Measurements from ENCODE around the gene RALGPS2. TPM values are rescaled to one million over a fixed set of nuclear protein-coding genes. Genes with fewer than 3 reads are reported as not detected.

RALGPS2 gene
- total RNA-seq, 4 donors from 2014 or later = 4.3 to 30.8 (median 16.8) TPM

DNA sequence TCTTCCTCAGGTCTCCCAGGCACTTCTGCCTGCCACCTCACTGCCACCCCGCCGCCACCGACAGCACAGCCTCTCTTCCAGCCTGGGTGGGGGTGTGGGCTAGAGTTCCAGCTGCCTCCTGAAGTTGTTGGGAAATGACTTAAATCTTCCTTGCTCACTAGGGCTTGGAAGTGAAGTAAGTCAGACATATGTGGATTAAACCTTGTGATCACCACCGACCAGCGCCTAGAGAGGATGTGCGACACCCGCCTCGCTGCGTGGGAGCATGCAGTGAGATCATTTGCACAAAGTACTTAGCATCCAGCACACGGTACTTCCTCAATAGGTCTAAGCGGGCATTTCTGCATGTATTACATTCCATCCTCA is 229.3 kb downstream of the RALGPS2 start:
- Histone ChIP-seq H3K4me3 (no peak overlapping the region), H3K9me3 (no peaks in the 10 kb centered on the region), H3K27me3 (no peaks in the 10 kb centered on the region), H3K36me3 (no peaks in the 10 kb centered on the region), H3K4me1 (peaks cover 0 to 34% (median 2%) of the 10 kb centered on the region in 4 donors), H3K27ac (peak overlapping the region in 2 of 4 donors; percentile 64 to 78)
- no peak for DNase-seq (ENCODE audit: low spot score in 2 of 2)
- WGBS, 2 donors = 89% methylated on average over 11 of the region's 11 CpGs
- no peak for TF ChIP-seq EP300 (IDR thresholded peaks at IDR 0.05)
- TF ChIP-seq POLR2A (IDR thresholded peaks at IDR 0.05) = no peak
- TF ChIP-seq, protein P1, sequence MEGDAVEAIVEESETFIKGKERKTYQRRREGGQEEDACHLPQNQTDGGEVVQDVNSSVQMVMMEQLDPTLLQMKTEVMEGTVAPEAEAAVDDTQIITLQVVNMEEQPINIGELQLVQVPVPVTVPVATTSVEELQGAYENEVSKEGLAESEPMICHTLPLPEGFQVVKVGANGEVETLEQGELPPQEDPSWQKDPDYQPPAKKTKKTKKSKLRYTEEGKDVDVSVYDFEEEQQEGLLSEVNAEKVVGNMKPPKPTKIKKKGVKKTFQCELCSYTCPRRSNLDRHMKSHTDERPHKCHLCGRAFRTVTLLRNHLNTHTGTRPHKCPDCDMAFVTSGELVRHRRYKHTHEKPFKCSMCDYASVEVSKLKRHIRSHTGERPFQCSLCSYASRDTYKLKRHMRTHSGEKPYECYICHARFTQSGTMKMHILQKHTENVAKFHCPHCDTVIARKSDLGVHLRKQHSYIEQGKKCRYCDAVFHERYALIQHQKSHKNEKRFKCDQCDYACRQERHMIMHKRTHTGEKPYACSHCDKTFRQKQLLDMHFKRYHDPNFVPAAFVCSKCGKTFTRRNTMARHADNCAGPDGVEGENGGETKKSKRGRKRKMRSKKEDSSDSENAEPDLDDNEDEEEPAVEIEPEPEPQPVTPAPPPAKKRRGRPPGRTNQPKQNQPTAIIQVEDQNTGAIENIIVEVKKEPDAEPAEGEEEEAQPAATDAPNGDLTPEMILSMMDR (IDR thresholded peaks at IDR 0.05) = no peak

GRCh38 chr1:178954937-178955336 is 229.9 kb downstream of the RALGPS2 start:
- no peak for DNase-seq (ENCODE audit: low spot score in 2 of 2)
- TF ChIP-seq, protein P1 (IDR thresholded peaks at IDR 0.05) = no peak
- TF ChIP-seq EP300 (IDR thresholded peaks at IDR 0.05) (no peak), POLR2A (IDR thresholded peaks at IDR 0.05) (no peak)
- Histone ChIP-seq H3K27ac (no peak overlapping the region), H3K36me3 (no peaks in the 10 kb centered on the region), H3K4me3 (no peak overlapping the region), H3K27me3 (no peaks in the 10 kb centered on the region), H3K9me3 (no peaks in the 10 kb centered on the region), H3K4me1 (peaks cover 0 to 34% (median 2%) of the 10 kb centered on the region in 4 donors)
- WGBS, 2 donors = 69 to 71% methylated on average over 6 of the region's 6 CpGs

DNA sequence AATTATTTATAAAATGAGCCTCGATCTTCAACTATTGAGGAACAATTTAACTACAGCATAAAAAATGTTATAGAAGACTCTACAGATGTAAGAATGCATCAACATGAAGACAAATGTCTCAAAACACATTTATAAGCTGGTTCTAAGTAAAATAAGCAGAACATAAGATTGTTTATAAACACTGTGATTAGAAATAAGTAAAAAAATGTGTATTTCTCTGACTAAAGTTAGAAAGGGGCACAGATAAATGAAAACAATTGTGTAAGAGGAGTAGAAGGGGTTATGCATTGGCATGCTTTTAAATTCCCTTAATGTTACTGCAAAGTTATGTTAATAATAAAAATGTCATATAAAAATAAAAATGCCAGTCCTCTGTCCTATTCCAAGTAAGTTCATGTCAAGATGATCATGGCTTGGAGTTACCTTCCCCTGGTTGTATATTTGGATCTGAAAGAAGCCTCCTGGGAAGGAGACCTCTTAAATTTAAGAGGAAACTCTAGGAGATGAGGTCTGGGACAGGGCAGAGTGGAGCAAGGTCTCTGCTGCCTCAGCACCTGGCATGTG is 230.4 kb downstream of the RALGPS2 start:
- TF ChIP-seq, protein P1 (IDR thresholded peaks at IDR 0.05) = no peak
- no peak for TF ChIP-seq POLR2A (IDR thresholded peaks at IDR 0.05)
- no peak for TF ChIP-seq EP300 (IDR thresholded peaks at IDR 0.05)
- DNase-seq (ENCODE audit: low spot score in 2 of 2) = no peak
- no peak overlapping the region for H3K4me3 ChIP-seq
- H3K4me1 ChIP-seq = peaks cover 0 to 33% (median 2%) of the 10 kb centered on the region in 4 donors
- no peak overlapping the region for H3K27ac ChIP-seq
- no peaks in the 10 kb centered on the region for H3K9me3 ChIP-seq
- H3K36me3 ChIP-seq = no peaks in the 10 kb centered on the region
- no peaks in the 10 kb centered on the region for H3K27me3 ChIP-seq
- 61 to 74% methylated on average over 1 of the region's 1 CpG for WGBS, 2 donors

- H3K4me1 ChIP-seq = peaks cover 0 to 12% (median under 1%) of the 10 kb centered on the region in 4 donors
- TF ChIP-seq, protein P1 (IDR thresholded peaks at IDR 0.05) = no peak
- TF ChIP-seq EP300 (IDR thresholded peaks at IDR 0.05) = no peak
- no peak for TF ChIP-seq POLR2A (IDR thresholded peaks at IDR 0.05)
- no peaks in the 10 kb centered on the region for H3K9me3 ChIP-seq
- no peak overlapping the region for H3K4me3 ChIP-seq
- no peaks in the 10 kb centered on the region for H3K27me3 ChIP-seq
- no peak for DNase-seq (ENCODE audit: low spot score in 2 of 2)
- H3K27ac ChIP-seq = no peak overlapping the region
- WGBS, 2 donors = 90 to 91% methylated on average over 9 of the region's 9 CpGs
- H3K36me3 ChIP-seq = no peaks in the 10 kb centered on the region
Measured at GRCh38 chr1:178958491-178958890, 233.4 kb downstream of the RALGPS2 start.

- peaks cover 0 to 7% (median 0%) of the 10 kb centered on the region in 4 donors for H3K9me3 ChIP-seq
- H3K27me3 ChIP-seq = no peaks in the 10 kb centered on the region
- WGBS, 2 donors = 83 to 86% methylated on average over 17 of the region's 17 CpGs
Measured at GRCh38 chr1:178959543-178960460, 234.8 kb downstream of the RALGPS2 start.

More at GRCh38 chr1:178959543-178960460, 234.8 kb downstream of the RALGPS2 start:
- Histone ChIP-seq H3K36me3 (no peaks in the 10 kb centered on the region), H3K4me1 (peaks cover 0 to 4% (median 0%) of the 10 kb centered on the region in 4 donors), H3K4me3 (no peak overlapping the region), H3K27ac (no peak overlapping the region)
- no peak for DNase-seq (ENCODE audit: low spot score in 2 of 2)
- no peak for TF ChIP-seq EP300 (IDR thresholded peaks at IDR 0.05)
- no peak for TF ChIP-seq POLR2A (IDR thresholded peaks at IDR 0.05)
- TF ChIP-seq, protein P1 (IDR thresholded peaks at IDR 0.05) = no peak

Measured in tibial nerve (tissue), 4 donors.